Tibial nerve (tissue), 4 donors: ENCODE measurements around the gene TMC4. TPM values are rescaled to one million over a fixed set of nuclear protein-coding genes. Genes with fewer than 3 reads are reported as not detected.
A peak's percentile ranks its signal among the peaks of the same experiment; 100 is the strongest.

ENCODE experiments used
- DNase-seq, 2 donors: peaks; one replicate each; pipeline ENCODE4 v3.0.0-alpha.2; 2019; ENCODE audit warnings: low spot score in 2 of 2
- H3K27ac ChIP-seq, 4 donors: fragments of 200-600 bp; sonication (generic) in 3 of 4; one replicate each; pipeline ENCODE4 v1.5.1; 2017 to 2019; ENCODE audit warnings: mild to moderate bottlenecking in 1 of 4
- H3K27me3 ChIP-seq, 2 donors: fragments of 200-600 bp; sonication (generic) in 1 of 2; one replicate each; pipeline versions ENCODE4 v1.5.1 to v1.6.0; 2017 to 2019
- H3K36me3 ChIP-seq, 3 donors: fragments of 200-600 bp; sonication (generic); one replicate each; pipeline ENCODE4 v1.5.1; 2018 to 2019
- H3K4me1 ChIP-seq, 4 donors: fragments of 200-600 bp; sonication (generic) in 3 of 4; one replicate each; pipeline ENCODE4 v1.5.1; 2017 to 2019
- H3K4me3 ChIP-seq, 4 donors: fragments of 200-600 bp; sonication (generic) in 3 of 4; one replicate each; pipeline ENCODE4 v1.5.1; 2017 to 2019; ENCODE audit warnings: mild to moderate bottlenecking in 1 of 4, moderate library complexity in 1 of 4
- H3K9me3 ChIP-seq, 4 donors: fragments of 200-600 bp; sonication (generic) in 3 of 4; one replicate each; pipeline ENCODE4 v1.5.1; 2017 to 2019
- EP300 ChIP-seq, 2 donors: sonication (generic); formaldehyde crosslinking; IDR thresholded peaks; one replicate each; pipeline ENCODE4 v1.6.1; 2017; ENCODE audit warnings: antibody characterized with exemption in 2 of 2, mild to moderate bottlenecking in 1 of 2
- POLR2A ChIP-seq, 2 donors: fragments of 450-650 bp; IDR thresholded peaks; one replicate each; pipeline ENCODE4 v1.6.1; 2017; ENCODE audit warnings: antibody characterized with exemption in 2 of 2, mild to moderate bottlenecking in 2 of 2, moderate library complexity in 2 of 2
- WGBS, 2 donors: methylation state at CpG; one replicate each; pipeline ENCODE4 v1.1.5; 2018; 5-methylcytosine and 5-hydroxymethylcytosine counted together
- total RNA-seq, 4 donors: library from RNA; depleted of rRNA; stranded (reverse); fragments of >200 nt; gene quantifications; one replicate each; pipeline ENCODE4 v1.1.0, GENCODE V29; 2016
- TF ChIP-seq, protein P1 (sequence below), 5 experiments: fragments of 200-600 bp in 3 of 5; fragments of 450-650 bp in 2 of 5; sonication (generic) in 3 of 5; IDR thresholded peaks; one replicate each; pipeline ENCODE4 v1.5.1; 2016 to 2019; ENCODE audit warnings: antibody characterized with exemption in 5 of 5, mild to moderate bottlenecking in 3 of 5, moderate library complexity in 2 of 5

TMC4 gene
- total RNA-seq, 4 donors from 2014 or later: 0.22 to 8.8 (median 4.4) TPM; not detected in 1

DNA sequence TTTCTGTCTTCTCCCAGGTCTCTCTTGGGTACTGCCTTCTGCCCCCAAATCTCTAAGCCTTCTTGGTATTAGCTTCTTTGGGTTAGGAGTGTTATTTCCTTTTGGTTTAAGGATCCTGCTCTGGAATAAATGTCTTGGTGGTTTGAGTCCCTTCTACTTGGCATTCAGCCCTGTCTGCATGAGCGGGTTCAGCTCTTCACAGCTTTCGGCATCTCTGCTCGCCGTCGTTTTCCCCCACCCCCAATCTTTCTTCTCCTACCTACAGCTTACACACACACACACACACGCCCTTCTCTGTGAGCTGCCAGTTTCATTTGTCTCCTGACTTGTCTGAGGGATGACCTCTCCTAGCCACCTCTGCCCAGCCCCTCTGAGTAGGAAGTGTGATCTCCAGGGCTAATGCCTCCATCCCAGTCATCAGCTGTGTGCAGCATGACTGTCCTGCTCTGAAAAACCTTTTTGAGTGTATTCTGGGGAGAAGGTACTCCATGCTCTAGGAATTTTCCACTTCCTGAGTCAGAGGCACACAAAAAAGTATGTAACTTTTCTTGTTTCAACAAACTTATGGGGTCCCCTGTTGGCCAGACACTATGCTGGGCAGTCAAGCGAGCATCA lies 30.7 kb downstream of the TMC4 start:
- H3K4me1 ChIP-seq: peaks cover 0 to 37% (median 22%) of the 10 kb centered on the region in 4 donors
- H3K36me3 ChIP-seq: peaks cover 8 to 62% (median 37%) of the 10 kb centered on the region in 3 donors

DNA sequence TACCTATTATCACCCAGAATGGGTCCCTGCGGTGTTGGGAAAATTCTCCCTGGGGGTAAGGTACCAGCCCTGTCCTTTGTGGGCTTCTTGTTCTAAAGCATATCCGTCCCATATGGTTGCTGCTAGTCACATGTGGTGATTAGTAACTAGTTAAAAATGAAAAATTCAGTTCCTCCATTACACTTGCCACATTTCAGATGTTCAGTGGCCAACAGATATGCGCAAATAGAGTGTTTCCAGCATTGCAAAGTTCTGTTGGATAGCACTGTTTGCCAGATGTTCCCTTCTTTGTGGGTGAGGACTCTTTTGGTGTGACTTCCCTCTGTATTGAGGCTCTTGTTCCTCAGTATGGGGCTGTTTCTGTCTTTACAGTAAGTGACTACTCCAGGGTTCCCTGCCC lies 31.6 kb downstream of the TMC4 start:
- peaks cover 8 to 53% (median 28%) of the 10 kb centered on the region in 3 donors for H3K36me3 ChIP-seq
- no peaks in the 10 kb centered on the region for H3K27me3 ChIP-seq
- 75 to 91% methylated on average over 3 of the region's 3 CpGs for WGBS, 2 donors
- H3K27ac ChIP-seq: no peak overlapping the region
- peaks cover 0 to 41% (median 25%) of the 10 kb centered on the region in 4 donors for H3K4me1 ChIP-seq
- H3K4me3 ChIP-seq: no peak overlapping the region
- H3K9me3 ChIP-seq: no peaks in the 10 kb centered on the region
- TF ChIP-seq EP300 (IDR thresholded peaks at IDR 0.05): no peak
- DNase-seq: no peak

More for the DNA sequence above, 30.7 kb downstream of the TMC4 start:
- TF ChIP-seq POLR2A (IDR thresholded peaks at IDR 0.05): no peak
- no peak for TF ChIP-seq EP300 (IDR thresholded peaks at IDR 0.05)
- TF ChIP-seq, protein P1, sequence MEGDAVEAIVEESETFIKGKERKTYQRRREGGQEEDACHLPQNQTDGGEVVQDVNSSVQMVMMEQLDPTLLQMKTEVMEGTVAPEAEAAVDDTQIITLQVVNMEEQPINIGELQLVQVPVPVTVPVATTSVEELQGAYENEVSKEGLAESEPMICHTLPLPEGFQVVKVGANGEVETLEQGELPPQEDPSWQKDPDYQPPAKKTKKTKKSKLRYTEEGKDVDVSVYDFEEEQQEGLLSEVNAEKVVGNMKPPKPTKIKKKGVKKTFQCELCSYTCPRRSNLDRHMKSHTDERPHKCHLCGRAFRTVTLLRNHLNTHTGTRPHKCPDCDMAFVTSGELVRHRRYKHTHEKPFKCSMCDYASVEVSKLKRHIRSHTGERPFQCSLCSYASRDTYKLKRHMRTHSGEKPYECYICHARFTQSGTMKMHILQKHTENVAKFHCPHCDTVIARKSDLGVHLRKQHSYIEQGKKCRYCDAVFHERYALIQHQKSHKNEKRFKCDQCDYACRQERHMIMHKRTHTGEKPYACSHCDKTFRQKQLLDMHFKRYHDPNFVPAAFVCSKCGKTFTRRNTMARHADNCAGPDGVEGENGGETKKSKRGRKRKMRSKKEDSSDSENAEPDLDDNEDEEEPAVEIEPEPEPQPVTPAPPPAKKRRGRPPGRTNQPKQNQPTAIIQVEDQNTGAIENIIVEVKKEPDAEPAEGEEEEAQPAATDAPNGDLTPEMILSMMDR (IDR thresholded peaks at IDR 0.05): no peak
- Histone ChIP-seq H3K27ac (no peak overlapping the region), H3K27me3 (no peaks in the 10 kb centered on the region), H3K4me3 (no peak overlapping the region), H3K9me3 (no peaks in the 10 kb centered on the region)
- DNase-seq: no peak
- 81% methylated on average over 7 of the region's 7 CpGs for WGBS, 2 donors

DNA sequence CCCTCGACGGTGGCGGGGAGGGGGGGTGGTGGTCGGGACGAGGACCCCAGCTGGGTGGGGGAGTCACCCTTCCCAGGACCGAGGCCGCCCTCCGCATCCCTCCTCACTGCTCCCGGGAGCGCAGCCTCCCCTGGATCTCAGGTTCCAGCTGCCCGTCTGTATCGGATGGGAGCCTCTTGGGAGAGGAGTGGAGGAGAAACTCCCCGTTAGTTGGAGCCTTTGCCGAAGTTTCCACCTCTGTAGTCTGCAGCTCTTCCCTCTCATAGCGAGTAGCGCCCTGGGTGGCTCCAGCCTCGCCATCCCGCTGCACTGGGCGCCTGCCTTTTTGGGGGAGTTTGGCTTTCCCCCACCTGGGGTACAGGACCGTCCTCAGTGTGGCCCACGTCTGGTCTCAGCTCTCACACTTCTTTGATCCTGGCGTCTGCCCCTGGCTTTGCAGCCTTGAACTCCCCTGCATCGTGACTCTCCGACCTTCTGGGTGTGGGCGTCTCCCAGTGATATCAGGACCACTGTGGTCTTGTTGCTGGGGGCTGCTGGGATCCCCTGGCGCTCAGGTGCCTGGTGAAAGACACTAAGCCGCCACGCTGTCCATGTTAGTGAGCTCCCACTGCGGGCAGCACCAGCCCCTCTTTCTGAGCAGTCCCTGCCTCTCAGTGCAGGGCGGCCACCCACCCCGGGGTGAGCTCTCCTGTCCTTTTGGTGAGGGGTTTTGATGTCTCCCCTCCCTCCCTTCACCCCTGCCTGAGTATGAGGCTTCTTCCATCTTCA lies 34.3 kb downstream of the TMC4 start:
- H3K27me3 ChIP-seq: no peaks in the 10 kb centered on the region
- H3K4me3 ChIP-seq: peak overlapping the region; percentile 87 to 98 (median 92)
- WGBS, 2 donors: 21 to 26% methylated on average over 18 to 31 of the region's 31 CpGs
- H3K4me1 ChIP-seq: peaks cover 0 to 48% (median 31%) of the 10 kb centered on the region in 4 donors
- DNase-seq: no peak
- TF ChIP-seq EP300 (IDR thresholded peaks at IDR 0.05) (no peak), POLR2A (IDR thresholded peaks at IDR 0.05) (no peak)
- TF ChIP-seq, protein P1 (IDR thresholded peaks at IDR 0.05): no peak
- no peaks in the 10 kb centered on the region for H3K9me3 ChIP-seq
- H3K36me3 ChIP-seq: peaks cover 4 to 26% (median 10%) of the 10 kb centered on the region in 3 donors
- H3K27ac ChIP-seq: peak overlapping the region; percentile 92 to 97 (median 96)

DNA sequence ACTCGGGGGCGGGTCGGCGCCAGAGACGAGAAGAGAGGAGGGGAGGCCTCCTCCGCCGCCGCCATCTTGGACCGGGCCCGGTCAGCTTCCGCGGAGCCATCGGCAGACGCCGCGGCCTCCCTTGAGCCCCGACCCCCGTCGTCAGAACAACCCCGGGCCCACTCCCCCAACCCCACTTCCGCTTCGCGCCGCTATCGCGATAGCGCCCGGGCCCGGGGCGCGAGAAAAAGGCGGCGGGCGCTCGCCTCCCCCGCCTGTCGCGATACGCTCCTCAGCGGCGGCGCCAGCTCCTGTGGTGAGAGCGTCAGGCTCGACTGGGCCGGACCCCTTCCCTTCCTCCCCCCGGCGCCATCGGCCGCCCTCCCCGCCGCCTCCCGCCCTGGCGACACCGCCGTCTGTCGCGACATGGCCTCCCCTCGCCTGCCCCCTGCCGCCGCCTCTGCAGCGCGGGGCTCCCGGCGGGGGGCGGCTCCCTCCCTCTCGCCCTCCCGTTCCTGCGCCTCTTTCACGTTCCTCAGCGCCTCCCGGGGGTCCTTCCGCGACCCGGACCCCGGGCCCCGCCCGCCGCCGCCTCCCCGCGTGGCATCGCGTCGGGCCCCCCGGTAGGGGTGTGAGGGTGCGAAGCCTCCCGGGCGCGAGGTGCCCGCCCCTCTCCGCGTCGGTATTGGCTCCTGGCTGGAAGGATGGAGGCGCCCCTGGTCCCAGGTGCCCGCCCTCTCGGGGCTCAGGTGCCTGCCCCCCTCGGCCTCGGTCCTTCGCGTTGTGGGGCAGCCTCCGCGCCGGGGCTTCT lies 35.1 kb downstream of the TMC4 start, which contains the start of gene CNOT3:
TSS of gene CNOT3 (plus strand) at position 64 of the 790 bp plus-strand sequence. CDS start 5,217 bp downstream, outside the sequence.
- Histone ChIP-seq H3K27me3 (no peaks in the 10 kb centered on the region), H3K9me3 (no peaks in the 10 kb centered on the region), H3K4me1 (peaks cover 0 to 48% (median 31%) of the 10 kb centered on the region in 4 donors), H3K27ac (peak within 1 kb of the TSS; percentile 92 to 97 (median 96)), H3K36me3 (peaks cover under 1 to 24% (median 2%) of the 10 kb centered on the region in 3 donors), H3K4me3 (peak within 1 kb of the TSS; percentile 87 to 98 (median 92))
- WGBS, 2 donors: 0% methylated on average over 21 to 52 of the region's 103 CpGs
- no peak for DNase-seq
- TF ChIP-seq, protein P1 (IDR thresholded peaks at IDR 0.05): no peak
- TF ChIP-seq EP300 (IDR thresholded peaks at IDR 0.05) (peak; percentile 9 to 92), POLR2A (IDR thresholded peaks at IDR 0.05) (peak; percentile 68 to 89)
